Measurements from ENCODE around the gene NR2F1.
A peak's percentile ranks its signal among the peaks of the same experiment; 100 is the strongest.

Gene NR2F1

DNA sequence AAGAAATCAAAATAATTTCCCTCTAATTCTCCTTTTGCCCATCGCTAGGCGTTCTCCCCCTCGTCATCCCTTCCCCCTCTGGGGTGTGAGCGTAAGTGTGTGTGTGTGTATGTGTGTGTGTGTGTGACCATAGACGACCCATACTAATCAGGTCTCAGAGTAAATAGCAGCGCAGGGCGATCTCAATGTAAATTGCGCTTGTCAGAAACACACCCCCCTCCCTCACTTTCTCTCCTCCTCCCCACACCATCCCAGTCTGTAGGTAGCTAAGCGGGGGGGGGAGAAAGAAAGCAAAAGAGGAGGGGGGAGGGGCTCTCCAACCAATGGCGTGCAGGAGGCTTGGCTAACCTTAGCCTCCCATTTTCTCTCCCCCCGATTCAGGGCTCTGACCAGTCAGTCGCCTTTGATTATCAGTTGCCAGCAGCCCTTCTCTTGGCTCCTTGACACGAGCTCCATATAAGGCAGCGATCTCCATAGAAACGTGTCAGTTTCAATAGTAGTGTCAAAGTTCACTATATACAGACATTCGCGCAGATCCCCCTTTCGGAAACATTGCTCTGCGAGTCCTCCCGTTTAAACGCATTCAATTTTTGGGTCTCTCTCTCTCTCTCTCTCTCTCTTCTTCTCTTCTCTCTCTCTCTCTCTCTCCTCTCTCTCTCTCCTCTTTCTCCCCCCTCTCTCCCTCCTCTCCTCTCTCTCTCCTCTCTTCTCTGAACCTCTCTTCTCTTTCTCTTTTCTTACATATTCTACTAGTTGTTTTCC lies at the start of gene NR2F1 (continued):
- TF ChIP-seq GLI4 (tag by site-specific recombination; IDR thresholded peaks at IDR 0.05) (peak; percentile 96; the same call in 1 of the 2 replicates), ZNF433 (tag by site-specific recombination; IDR thresholded peaks at IDR 0.05; ENCODE audit: low read depth) (no peak), ZNF76 (tag by site-specific recombination; IDR thresholded peaks at IDR 0.05; ENCODE audit: borderline replicate concordance, low read depth) (peak; percentile 71), ZNF707 (tag by site-specific recombination; IDR thresholded peaks at IDR 0.05) (no peak), ZNF37A (tag by site-specific recombination; IDR thresholded peaks at IDR 0.05) (no peak), ZNF776 (tag by site-specific recombination; IDR thresholded peaks at IDR 0.05; ENCODE audit: borderline replicate concordance) (peak; percentile 94), ZNF777 (tag by site-specific recombination; IDR thresholded peaks at IDR 0.05; ENCODE audit: borderline replicate concordance) (peak; percentile 85; the same call in 1 of the 2 replicates), ZFHX2 (tag by site-specific recombination; conservative IDR thresholded peaks at IDR 0.05) (peak; percentile 82), ZNF302 (tag by site-specific recombination; IDR thresholded peaks at IDR 0.05; ENCODE audit: low read depth) (peak; percentile 84; the same call in 1 of the 2 replicates), ZNF558 (tag by site-specific recombination; IDR thresholded peaks at IDR 0.05) (peak; percentile 75), ZNF140 (tag by site-specific recombination; IDR thresholded peaks at IDR 0.05) (no peak), ZNF555 (tag by site-specific recombination; conservative IDR thresholded peaks at IDR 0.05) (no peak)
- TF ChIP-seq, protein P1, sequence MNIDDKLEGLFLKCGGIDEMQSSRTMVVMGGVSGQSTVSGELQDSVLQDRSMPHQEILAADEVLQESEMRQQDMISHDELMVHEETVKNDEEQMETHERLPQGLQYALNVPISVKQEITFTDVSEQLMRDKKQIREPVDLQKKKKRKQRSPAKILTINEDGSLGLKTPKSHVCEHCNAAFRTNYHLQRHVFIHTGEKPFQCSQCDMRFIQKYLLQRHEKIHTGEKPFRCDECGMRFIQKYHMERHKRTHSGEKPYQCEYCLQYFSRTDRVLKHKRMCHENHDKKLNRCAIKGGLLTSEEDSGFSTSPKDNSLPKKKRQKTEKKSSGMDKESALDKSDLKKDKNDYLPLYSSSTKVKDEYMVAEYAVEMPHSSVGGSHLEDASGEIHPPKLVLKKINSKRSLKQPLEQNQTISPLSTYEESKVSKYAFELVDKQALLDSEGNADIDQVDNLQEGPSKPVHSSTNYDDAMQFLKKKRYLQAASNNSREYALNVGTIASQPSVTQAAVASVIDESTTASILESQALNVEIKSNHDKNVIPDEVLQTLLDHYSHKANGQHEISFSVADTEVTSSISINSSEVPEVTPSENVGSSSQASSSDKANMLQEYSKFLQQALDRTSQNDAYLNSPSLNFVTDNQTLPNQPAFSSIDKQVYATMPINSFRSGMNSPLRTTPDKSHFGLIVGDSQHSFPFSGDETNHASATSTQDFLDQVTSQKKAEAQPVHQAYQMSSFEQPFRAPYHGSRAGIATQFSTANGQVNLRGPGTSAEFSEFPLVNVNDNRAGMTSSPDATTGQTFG (tag by site-specific recombination; IDR thresholded peaks at IDR 0.05; ENCODE audit: borderline replicate concordance) = peak; percentile 84
- TF ChIP-seq, protein P2, sequence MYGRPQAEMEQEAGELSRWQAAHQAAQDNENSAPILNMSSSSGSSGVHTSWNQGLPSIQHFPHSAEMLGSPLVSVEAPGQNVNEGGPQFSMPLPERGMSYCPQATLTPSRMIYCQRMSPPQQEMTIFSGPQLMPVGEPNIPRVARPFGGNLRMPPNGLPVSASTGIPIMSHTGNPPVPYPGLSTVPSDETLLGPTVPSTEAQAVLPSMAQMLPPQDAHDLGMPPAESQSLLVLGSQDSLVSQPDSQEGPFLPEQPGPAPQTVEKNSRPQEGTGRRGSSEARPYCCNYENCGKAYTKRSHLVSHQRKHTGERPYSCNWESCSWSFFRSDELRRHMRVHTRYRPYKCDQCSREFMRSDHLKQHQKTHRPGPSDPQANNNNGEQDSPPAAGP (tag by site-specific recombination; IDR thresholded peaks at IDR 0.05) = peak; percentile 98
- TF ChIP-seq, protein P3, sequence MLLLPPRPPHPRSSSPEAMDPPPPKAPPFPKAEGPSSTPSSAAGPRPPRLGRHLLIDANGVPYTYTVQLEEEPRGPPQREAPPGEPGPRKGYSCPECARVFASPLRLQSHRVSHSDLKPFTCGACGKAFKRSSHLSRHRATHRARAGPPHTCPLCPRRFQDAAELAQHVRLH (tag by site-specific recombination; IDR thresholded peaks at IDR 0.05) = peak; percentile 96
- TF ChIP-seq, protein P4, sequence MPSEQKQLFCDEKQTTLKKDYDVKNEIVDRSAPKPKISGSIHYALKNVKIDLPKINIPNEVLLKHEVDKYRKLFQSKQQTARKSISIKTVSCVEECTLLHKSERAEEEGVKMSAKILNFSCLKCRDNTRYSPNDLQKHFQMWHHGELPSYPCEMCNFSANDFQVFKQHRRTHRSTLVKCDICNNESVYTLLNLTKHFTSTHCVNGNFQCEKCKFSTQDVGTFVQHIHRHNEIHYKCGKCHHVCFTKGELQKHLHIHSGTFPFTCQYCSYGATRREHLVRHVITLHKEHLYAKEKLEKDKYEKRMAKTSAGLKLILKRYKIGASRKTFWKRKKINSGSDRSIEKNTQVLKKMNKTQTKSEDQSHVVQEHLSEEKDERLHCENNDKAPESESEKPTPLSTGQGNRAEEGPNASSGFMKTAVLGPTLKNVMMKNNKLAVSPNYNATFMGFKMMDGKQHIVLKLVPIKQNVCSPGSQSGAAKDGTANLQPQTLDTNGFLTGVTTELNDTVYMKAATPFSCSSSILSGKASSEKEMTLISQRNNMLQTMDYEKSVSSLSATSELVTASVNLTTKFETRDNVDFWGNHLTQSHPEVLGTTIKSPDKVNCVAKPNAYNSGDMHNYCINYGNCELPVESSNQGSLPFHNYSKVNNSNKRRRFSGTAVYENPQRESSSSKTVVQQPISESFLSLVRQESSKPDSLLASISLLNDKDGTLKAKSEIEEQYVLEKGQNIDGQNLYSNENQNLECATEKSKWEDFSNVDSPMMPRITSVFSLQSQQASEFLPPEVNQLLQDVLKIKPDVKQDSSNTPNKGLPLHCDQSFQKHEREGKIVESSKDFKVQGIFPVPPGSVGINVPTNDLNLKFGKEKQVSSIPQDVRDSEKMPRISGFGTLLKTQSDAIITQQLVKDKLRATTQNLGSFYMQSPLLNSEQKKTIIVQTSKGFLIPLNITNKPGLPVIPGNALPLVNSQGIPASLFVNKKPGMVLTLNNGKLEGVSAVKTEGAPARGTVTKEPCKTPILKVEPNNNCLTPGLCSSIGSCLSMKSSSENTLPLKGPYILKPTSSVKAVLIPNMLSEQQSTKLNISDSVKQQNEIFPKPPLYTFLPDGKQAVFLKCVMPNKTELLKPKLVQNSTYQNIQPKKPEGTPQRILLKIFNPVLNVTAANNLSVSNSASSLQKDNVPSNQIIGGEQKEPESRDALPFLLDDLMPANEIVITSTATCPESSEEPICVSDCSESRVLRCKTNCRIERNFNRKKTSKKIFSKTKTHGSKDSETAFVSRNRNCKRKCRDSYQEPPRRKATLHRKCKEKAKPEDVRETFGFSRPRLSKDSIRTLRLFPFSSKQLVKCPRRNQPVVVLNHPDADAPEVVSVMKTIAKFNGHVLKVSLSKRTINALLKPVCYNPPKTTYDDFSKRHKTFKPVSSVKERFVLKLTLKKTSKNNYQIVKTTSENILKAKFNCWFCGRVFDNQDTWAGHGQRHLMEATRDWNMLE (tag by site-specific recombination; conservative IDR thresholded peaks at IDR 0.05; ENCODE audit: low read depth) = peak; percentile 42
- TF ChIP-seq, protein P5, sequence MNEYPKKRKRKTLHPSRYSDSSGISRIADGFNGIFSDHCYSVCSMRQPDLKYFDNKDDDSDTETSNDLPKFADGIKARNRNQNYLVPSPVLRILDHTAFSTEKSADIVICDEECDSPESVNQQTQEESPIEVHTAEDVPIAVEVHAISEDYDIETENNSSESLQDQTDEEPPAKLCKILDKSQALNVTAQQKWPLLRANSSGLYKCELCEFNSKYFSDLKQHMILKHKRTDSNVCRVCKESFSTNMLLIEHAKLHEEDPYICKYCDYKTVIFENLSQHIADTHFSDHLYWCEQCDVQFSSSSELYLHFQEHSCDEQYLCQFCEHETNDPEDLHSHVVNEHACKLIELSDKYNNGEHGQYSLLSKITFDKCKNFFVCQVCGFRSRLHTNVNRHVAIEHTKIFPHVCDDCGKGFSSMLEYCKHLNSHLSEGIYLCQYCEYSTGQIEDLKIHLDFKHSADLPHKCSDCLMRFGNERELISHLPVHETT (tag by site-specific recombination; IDR thresholded peaks at IDR 0.05) = peak; percentile 95
- TF ChIP-seq, protein P6, sequence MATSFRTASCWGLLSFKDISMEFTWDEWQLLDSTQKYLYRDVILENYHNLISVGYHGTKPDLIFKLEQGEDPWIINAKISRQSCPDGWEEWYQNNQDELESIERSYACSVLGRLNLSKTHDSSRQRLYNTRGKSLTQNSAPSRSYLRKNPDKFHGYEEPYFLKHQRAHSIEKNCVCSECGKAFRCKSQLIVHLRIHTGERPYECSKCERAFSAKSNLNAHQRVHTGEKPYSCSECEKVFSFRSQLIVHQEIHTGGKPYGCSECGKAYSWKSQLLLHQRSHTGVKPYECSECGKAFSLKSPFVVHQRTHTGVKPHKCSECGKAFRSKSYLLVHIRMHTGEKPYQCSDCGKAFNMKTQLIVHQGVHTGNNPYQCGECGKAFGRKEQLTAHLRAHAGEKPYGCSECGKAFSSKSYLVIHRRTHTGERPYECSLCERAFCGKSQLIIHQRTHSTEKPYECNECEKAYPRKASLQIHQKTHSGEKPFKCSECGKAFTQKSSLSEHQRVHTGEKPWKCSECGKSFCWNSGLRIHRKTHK (tag by site-specific recombination; IDR thresholded peaks at IDR 0.05) = no peak
- TF ChIP-seq, protein P7, sequence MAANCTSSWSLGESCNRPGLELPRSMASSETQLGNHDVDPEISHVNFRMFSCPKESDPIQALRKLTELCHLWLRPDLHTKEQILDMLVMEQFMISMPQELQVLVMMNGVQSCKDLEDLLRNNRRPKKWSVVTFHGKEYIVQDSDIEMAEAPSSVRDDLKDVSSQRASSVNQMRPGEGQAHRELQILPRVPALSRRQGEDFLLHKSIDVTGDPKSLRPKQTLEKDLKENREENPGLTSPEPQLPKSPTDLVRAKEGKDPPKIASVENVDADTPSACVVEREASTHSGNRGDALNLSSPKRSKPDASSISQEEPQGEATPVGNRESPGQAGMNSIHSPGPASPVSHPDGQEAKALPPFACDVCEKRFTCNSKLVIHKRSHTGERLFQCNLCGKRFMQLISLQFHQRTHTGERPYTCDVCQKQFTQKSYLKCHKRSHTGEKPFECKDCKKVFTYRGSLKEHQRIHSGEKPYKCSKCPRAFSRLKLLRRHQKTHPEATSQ (tag by site-specific recombination; IDR thresholded peaks at IDR 0.05) = peak; percentile 75
- TF ChIP-seq, protein P8, sequence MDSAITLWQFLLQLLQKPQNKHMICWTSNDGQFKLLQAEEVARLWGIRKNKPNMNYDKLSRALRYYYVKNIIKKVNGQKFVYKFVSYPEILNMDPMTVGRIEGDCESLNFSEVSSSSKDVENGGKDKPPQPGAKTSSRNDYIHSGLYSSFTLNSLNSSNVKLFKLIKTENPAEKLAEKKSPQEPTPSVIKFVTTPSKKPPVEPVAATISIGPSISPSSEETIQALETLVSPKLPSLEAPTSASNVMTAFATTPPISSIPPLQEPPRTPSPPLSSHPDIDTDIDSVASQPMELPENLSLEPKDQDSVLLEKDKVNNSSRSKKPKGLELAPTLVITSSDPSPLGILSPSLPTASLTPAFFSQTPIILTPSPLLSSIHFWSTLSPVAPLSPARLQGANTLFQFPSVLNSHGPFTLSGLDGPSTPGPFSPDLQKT (IDR thresholded peaks at IDR 0.05; ENCODE audit: borderline replicate concordance, low read depth, low read length) = no peak
- TF ChIP-seq, protein P9, sequence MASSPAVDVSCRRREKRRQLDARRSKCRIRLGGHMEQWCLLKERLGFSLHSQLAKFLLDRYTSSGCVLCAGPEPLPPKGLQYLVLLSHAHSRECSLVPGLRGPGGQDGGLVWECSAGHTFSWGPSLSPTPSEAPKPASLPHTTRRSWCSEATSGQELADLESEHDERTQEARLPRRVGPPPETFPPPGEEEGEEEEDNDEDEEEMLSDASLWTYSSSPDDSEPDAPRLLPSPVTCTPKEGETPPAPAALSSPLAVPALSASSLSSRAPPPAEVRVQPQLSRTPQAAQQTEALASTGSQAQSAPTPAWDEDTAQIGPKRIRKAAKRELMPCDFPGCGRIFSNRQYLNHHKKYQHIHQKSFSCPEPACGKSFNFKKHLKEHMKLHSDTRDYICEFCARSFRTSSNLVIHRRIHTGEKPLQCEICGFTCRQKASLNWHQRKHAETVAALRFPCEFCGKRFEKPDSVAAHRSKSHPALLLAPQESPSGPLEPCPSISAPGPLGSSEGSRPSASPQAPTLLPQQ (tag by site-specific recombination; IDR thresholded peaks at IDR 0.05) = peak; percentile 91
